ENCODE measurements around the gene HPSE.

Gene HPSE

GRCh38 chr4:83320548-83320947 lies 14.1 kb downstream of the HPSE start:
- no peak overlapping the region for H3K4me3 ChIP-seq (ENCODE audit: low read depth, low read length)
- no peak for TF ChIP-seq CTCF (conservative IDR thresholded peaks at IDR 0.05; ENCODE audit: low read depth, low read length)
- DNase-seq (ENCODE audit: low read depth) = peak; percentile 26

GRCh38 chr4:83318666-83319065 lies 16.0 kb downstream of the HPSE start:
- no peak for DNase-seq (ENCODE audit: low read depth)
- H3K4me3 ChIP-seq (ENCODE audit: low read depth, low read length) = no peak overlapping the region
- no peak for TF ChIP-seq CTCF (conservative IDR thresholded peaks at IDR 0.05; ENCODE audit: low read depth, low read length)

- DNase-seq (ENCODE audit: low read depth) = no peak
- TF ChIP-seq CTCF (conservative IDR thresholded peaks at IDR 0.05; ENCODE audit: low read depth, low read length) = no peak
Observed at GRCh38 chr4:83317671-83318070, 17.0 kb downstream of the HPSE start.

GRCh38 chr4:83316459-83317165 lies 18.0 kb downstream of the HPSE start:
- no peak overlapping the region for H3K4me3 ChIP-seq (ENCODE audit: low read depth, low read length)
- DNase-seq (ENCODE audit: low read depth) = no peak
- TF ChIP-seq CTCF (conservative IDR thresholded peaks at IDR 0.05; ENCODE audit: low read depth, low read length) = no peak

More at GRCh38 chr4:83317671-83318070, 17.0 kb downstream of the HPSE start:
- no peak overlapping the region for H3K4me3 ChIP-seq (ENCODE audit: low read depth, low read length)

GRCh38 chr4:83315341-83315870 lies 19.2 kb downstream of the HPSE start:
- H3K4me3 ChIP-seq (ENCODE audit: low read depth, low read length) = no peak overlapping the region
- TF ChIP-seq CTCF (conservative IDR thresholded peaks at IDR 0.05; ENCODE audit: low read depth, low read length) = no peak
- DNase-seq (ENCODE audit: low read depth) = no peak

GRCh38 chr4:83308672-83309071 lies 26.0 kb downstream of the HPSE start:
- no peak for TF ChIP-seq CTCF (conservative IDR thresholded peaks at IDR 0.05; ENCODE audit: low read depth, low read length)
- no peak overlapping the region for H3K4me3 ChIP-seq (ENCODE audit: low read depth, low read length)

GRCh38 chr4:83307920-83308319 lies 26.7 kb downstream of the HPSE start:
- DNase-seq (ENCODE audit: low read depth) = no peak
- no peak overlapping the region for H3K4me3 ChIP-seq (ENCODE audit: low read depth, low read length)
- no peak for TF ChIP-seq CTCF (conservative IDR thresholded peaks at IDR 0.05; ENCODE audit: low read depth, low read length)

More at GRCh38 chr4:83308672-83309071, 26.0 kb downstream of the HPSE start:
- peak; percentile 14 for DNase-seq (ENCODE audit: low read depth)
